GM12878 (cell line): ENCODE data around the gene PTGFRN.

Experiments
- EP300 ChIP-seq, 2 experiments: fragments of 150-350 bp in 1 of 2; IDR thresholded peaks; 2 replicates each; pipeline ENCODE4 v1.6.1; 2011 to 2012; ENCODE audit warnings: low read depth in 2 of 2, low read length in 2 of 2, borderline replicate concordance in 1 of 2, improper control_type of control experiment in 1 of 2, inconsistent platforms in 1 of 2; ENCODE audit not compliant: control insufficient read depth in 1 of 2
- FOXM1 ChIP-seq: IDR thresholded peaks from 2 replicates; pipeline ENCODE4 v1.6.1; 2012; ENCODE audit warnings: low read depth, mild to moderate bottlenecking, inconsistent platforms, low read length, moderate library complexity
- TF ChIP-seq, protein P1 (sequence below), 3 experiments: IDR thresholded peaks in 2 of 3; conservative IDR thresholded peaks in 1 of 3; 2 replicates each; pipeline ENCODE4 v1.5.1; 2011; ENCODE audit warnings: low read depth in 3 of 3, low read length in 3 of 3, mild to moderate bottlenecking in 3 of 3, control low read depth in 2 of 3, moderate library complexity in 2 of 3, inconsistent platforms in 1 of 3, mixed read lengths in 1 of 3; ENCODE audit not compliant: control insufficient read depth in 2 of 3, insufficient read depth in 1 of 3; ENCODE audit errors: extremely low read depth in 1 of 3

DNA sequence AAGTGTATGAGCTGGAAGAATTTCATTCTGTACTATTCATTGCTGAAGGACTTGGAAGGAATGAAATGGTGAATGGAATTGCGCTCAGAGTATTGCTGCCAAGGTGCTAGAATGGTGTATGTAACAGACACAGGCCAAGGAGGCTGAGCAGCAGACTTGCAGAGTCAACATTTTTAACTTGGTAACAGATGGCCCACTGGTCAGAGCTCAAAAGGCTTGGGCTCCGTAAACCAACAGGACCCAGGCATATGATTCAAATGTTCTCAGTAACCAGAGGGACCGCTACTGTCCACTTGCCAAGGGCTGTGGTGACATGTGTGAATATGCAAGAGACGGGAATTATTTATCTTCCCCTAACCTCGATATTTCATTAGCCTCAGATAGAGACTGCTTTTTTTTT lies 28.8 kb upstream of the PTGFRN start:
- TF ChIP-seq FOXM1: no peak
- TF ChIP-seq EP300 (IDR thresholded peaks at IDR 0.05; ENCODE audit: borderline replicate concordance in 1 of 2, control insufficient read depth in 1 of 2, low read depth in 2 of 2, low read length in 2 of 2): no peak
- TF ChIP-seq, protein P1, sequence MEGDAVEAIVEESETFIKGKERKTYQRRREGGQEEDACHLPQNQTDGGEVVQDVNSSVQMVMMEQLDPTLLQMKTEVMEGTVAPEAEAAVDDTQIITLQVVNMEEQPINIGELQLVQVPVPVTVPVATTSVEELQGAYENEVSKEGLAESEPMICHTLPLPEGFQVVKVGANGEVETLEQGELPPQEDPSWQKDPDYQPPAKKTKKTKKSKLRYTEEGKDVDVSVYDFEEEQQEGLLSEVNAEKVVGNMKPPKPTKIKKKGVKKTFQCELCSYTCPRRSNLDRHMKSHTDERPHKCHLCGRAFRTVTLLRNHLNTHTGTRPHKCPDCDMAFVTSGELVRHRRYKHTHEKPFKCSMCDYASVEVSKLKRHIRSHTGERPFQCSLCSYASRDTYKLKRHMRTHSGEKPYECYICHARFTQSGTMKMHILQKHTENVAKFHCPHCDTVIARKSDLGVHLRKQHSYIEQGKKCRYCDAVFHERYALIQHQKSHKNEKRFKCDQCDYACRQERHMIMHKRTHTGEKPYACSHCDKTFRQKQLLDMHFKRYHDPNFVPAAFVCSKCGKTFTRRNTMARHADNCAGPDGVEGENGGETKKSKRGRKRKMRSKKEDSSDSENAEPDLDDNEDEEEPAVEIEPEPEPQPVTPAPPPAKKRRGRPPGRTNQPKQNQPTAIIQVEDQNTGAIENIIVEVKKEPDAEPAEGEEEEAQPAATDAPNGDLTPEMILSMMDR (IDR thresholded peaks at IDR 0.05 in 2 of 3, conservative IDR thresholded peaks at IDR 0.05 in 1 of 3; ENCODE audit: control insufficient read depth in 2 of 3, extremely low read depth in 1 of 3, insufficient read depth in 1 of 3, low read depth in 3 of 3, low read length in 3 of 3): no peak
